ENCODE data around the gene BMPR1A.

Gene BMPR1A

DNA sequence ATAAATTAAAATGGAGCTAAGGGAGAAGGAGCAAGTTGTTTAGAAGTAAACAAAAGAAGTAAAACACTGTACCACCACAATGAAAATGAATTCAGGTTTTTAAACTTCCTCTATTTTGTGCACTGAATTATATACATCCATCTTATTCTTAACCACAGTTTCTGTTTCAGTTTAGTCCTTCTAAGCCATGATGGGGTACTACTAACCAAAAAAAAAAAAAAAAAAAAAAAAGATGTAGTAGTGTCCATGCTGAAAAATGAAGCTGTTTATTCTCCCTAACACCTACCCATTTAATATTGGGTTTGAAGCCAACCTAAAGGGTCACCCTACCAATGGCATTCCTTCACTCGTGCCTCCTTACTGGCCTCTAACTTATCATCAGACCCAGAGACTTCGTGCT is 3.4 kb upstream of the BMPR1A start:
- H3K27me3 ChIP-seq (ENCODE audit: insufficient read depth, low read length): no peaks in the 10 kb centered on the region
- no peak overlapping the region for H3K4me2 ChIP-seq (ENCODE audit: low read length)
- no peak overlapping the region for H2BK5ac ChIP-seq (ENCODE audit: low read depth, low read length, poor library complexity)

DNA sequence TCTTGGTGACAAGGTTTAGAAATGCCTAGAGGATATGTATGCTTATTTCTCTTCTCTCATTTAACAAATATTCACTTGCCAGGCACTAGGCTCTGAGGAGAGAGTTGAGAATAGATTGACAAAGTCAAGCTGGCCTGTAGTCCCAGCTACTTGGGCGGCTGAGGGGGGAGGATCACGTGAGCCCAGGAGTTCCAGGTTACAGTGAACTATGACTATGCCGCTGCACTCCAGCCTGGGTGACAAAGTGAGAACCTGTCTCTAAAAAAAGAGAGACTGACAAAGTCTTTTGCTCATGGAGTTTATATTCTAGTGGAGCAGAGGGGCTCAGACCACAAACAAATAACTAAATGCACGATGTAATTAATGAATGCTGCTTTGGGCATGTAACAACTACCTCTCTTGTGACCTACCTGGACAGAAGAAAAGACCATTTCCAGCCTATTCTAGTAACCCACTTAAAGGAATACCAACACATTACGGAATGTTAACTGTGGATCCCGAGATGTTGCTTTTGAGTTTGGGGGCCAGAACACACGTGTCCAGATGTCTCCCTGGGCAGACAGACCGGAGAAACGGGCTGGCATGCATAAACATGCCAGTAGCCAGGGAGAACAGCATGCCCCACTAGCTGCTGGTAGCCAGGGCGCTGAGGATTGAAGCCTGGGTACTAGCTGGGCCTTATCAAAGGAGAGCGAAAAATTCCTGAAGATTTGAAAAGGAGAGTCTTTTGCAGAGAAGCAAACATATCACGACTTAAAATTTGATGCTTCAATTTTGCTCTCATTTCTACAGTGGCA is 2.6 kb upstream of the BMPR1A start:
- Histone ChIP-seq H3K23ac (ENCODE audit: low read length) (no peak overlapping the region), H3K27ac (ENCODE audit: low read depth, low read length) (no peak overlapping the region), H3K27me3 (ENCODE audit: insufficient read depth, low read length) (no peaks in the 10 kb centered on the region), H3K9ac (ENCODE audit: low read length) (peak overlapping the region; percentile 69), H2BK120ac (ENCODE audit: insufficient read depth, low read length, poor library complexity) (no peak overlapping the region), H3K79me1 (ENCODE audit: low read length) (peaks cover 17% of the 10 kb centered on the region), H3K9me3 (ENCODE audit: insufficient read depth, low read depth, low read length) (peaks cover 2% of the 10 kb centered on the region), H2AK5ac (ENCODE audit: low read length) (no peak overlapping the region), H3K4me3 (ENCODE audit: low read depth, low read length) (no peak overlapping the region), H3K4me2 (ENCODE audit: low read length) (no peak overlapping the region), H3K4me1 (ENCODE audit: control insufficient read depth in 1 of 2, insufficient read depth in 2 of 2, low read length in 2 of 2) (peaks cover 2 to 3% of the 10 kb centered on the region in 2 experiments), H3K14ac (ENCODE audit: low read length) (no peak overlapping the region), H2BK5ac (ENCODE audit: low read depth, low read length, poor library complexity) (no peak overlapping the region), H2BK12ac (ENCODE audit: low read length) (no peak overlapping the region), H4K12ac (ENCODE audit: low read depth, low read length) (no peak overlapping the region), H3K18ac (ENCODE audit: low read length) (no peak overlapping the region), H2AFZ (ENCODE audit: insufficient read depth, low read length, poor library complexity) (no peak overlapping the region), H4K8ac (ENCODE audit: low read depth, low read length) (peak overlapping the region; percentile 15), H4K91ac (ENCODE audit: low read depth, low read length) (no peak overlapping the region), H3K79me2 (ENCODE audit: control insufficient read depth, insufficient read depth, low read length, poor library complexity) (peaks cover 16% of the 10 kb centered on the region), H3K36me3 (ENCODE audit: control insufficient read depth in 1 of 2, insufficient read depth in 2 of 2, low read length in 2 of 2) (no peaks in the 10 kb centered on the region), H3K4ac (ENCODE audit: low read depth, low read length) (peak overlapping the region; percentile 25)
- DNase-seq: no peak
- WGBS (ENCODE audit: extremely low coverage, insufficient coverage, insufficient read length): no CpG with 5 or more reads among the region's 12 CpGs

More for the DNA sequence above, 3.4 kb upstream of the BMPR1A start:
- H3K79me2 ChIP-seq (ENCODE audit: control insufficient read depth, insufficient read depth, low read length, poor library complexity): peaks cover 16% of the 10 kb centered on the region
- H3K9me3 ChIP-seq (ENCODE audit: insufficient read depth, low read depth, low read length): peaks cover 2% of the 10 kb centered on the region
- H4K91ac ChIP-seq (ENCODE audit: low read depth, low read length): no peak overlapping the region
- no peak overlapping the region for H3K14ac ChIP-seq (ENCODE audit: low read length)
- no peak overlapping the region for H3K23ac ChIP-seq (ENCODE audit: low read length)
- no peak overlapping the region for H3K27ac ChIP-seq (ENCODE audit: low read depth, low read length)
- no peak overlapping the region for H3K4me3 ChIP-seq (ENCODE audit: low read depth, low read length)
- peaks cover 17% of the 10 kb centered on the region for H3K79me1 ChIP-seq (ENCODE audit: low read length)
- no peak for DNase-seq
- H3K36me3 ChIP-seq (ENCODE audit: control insufficient read depth in 1 of 2, insufficient read depth in 2 of 2, low read length in 2 of 2): no peaks in the 10 kb centered on the region
- no peak overlapping the region for H2AK5ac ChIP-seq (ENCODE audit: low read length)
- no peak overlapping the region for H2BK12ac ChIP-seq (ENCODE audit: low read length)
- no peak overlapping the region for H2AFZ ChIP-seq (ENCODE audit: insufficient read depth, low read length, poor library complexity)
- H4K12ac ChIP-seq (ENCODE audit: low read depth, low read length): no peak overlapping the region
- peaks cover 2 to 3% of the 10 kb centered on the region in 2 experiments for H3K4me1 ChIP-seq (ENCODE audit: control insufficient read depth in 1 of 2, insufficient read depth in 2 of 2, low read length in 2 of 2)
- H3K4ac ChIP-seq (ENCODE audit: low read depth, low read length): no peak overlapping the region
- H4K8ac ChIP-seq (ENCODE audit: low read depth, low read length): no peak overlapping the region
- WGBS (ENCODE audit: extremely low coverage, insufficient coverage, insufficient read length): no CpG with 5 or more reads among the region's 2 CpGs
- H3K9ac ChIP-seq (ENCODE audit: low read length): no peak overlapping the region
- no peak overlapping the region for H3K18ac ChIP-seq (ENCODE audit: low read length)
- H2BK120ac ChIP-seq (ENCODE audit: insufficient read depth, low read length, poor library complexity): no peak overlapping the region

DNA sequence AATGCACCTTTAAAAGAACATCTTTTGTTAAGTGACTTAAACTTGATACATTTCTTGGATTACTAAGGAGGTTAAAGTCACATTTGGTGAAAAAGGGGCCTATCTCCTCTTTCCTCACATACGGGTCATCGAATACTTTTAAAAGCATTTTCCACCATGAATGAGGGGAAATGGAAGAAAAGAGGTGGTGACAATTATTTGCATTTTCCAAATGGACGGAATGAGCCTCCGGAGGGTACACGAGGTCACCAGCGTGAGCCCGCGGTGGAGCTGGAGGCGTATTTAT is 1.0 kb upstream of the BMPR1A start:
- H2AK5ac ChIP-seq (ENCODE audit: low read length): no peak overlapping the region
- H4K91ac ChIP-seq (ENCODE audit: low read depth, low read length): no peak overlapping the region
- H3K14ac ChIP-seq (ENCODE audit: low read length): no peak overlapping the region
- no peak overlapping the region for H3K23ac ChIP-seq (ENCODE audit: low read length)
- H2AFZ ChIP-seq (ENCODE audit: insufficient read depth, low read length, poor library complexity): no peak overlapping the region
- no peak overlapping the region for H3K4ac ChIP-seq (ENCODE audit: low read depth, low read length)
- DNase-seq: no peak
- H2BK5ac ChIP-seq (ENCODE audit: low read depth, low read length, poor library complexity): peak overlapping the region; percentile 100
- peak overlapping the region; percentile 99 for H4K12ac ChIP-seq (ENCODE audit: low read depth, low read length)
- H3K27me3 ChIP-seq (ENCODE audit: insufficient read depth, low read length): no peaks in the 10 kb centered on the region
- peaks cover 2 to 4% of the 10 kb centered on the region in 2 experiments for H3K4me1 ChIP-seq (ENCODE audit: control insufficient read depth in 1 of 2, insufficient read depth in 2 of 2, low read length in 2 of 2)
- peaks cover 17% of the 10 kb centered on the region for H3K79me1 ChIP-seq (ENCODE audit: low read length)
- H2BK120ac ChIP-seq (ENCODE audit: insufficient read depth, low read length, poor library complexity): no peak overlapping the region
- H3K79me2 ChIP-seq (ENCODE audit: control insufficient read depth, insufficient read depth, low read length, poor library complexity): peaks cover 18% of the 10 kb centered on the region
- WGBS (ENCODE audit: extremely low coverage, insufficient coverage, insufficient read length): no CpG with 5 or more reads among the region's 9 CpGs
- no peaks in the 10 kb centered on the region for H3K36me3 ChIP-seq (ENCODE audit: control insufficient read depth in 1 of 2, insufficient read depth in 2 of 2, low read length in 2 of 2)
- no peak overlapping the region for H3K18ac ChIP-seq (ENCODE audit: low read length)
- peak overlapping the region; percentile 98 for H4K8ac ChIP-seq (ENCODE audit: low read depth, low read length)
- H3K4me3 ChIP-seq (ENCODE audit: low read depth, low read length): peak overlapping the region; percentile 80
- H3K9ac ChIP-seq (ENCODE audit: low read length): peak overlapping the region; percentile 50
- H3K4me2 ChIP-seq (ENCODE audit: low read length): peak overlapping the region; percentile 74
- peaks cover 2% of the 10 kb centered on the region for H3K9me3 ChIP-seq (ENCODE audit: insufficient read depth, low read depth, low read length)
- no peak overlapping the region for H2BK12ac ChIP-seq (ENCODE audit: low read length)
- peak overlapping the region; percentile 93 for H3K27ac ChIP-seq (ENCODE audit: low read depth, low read length)

DNA sequence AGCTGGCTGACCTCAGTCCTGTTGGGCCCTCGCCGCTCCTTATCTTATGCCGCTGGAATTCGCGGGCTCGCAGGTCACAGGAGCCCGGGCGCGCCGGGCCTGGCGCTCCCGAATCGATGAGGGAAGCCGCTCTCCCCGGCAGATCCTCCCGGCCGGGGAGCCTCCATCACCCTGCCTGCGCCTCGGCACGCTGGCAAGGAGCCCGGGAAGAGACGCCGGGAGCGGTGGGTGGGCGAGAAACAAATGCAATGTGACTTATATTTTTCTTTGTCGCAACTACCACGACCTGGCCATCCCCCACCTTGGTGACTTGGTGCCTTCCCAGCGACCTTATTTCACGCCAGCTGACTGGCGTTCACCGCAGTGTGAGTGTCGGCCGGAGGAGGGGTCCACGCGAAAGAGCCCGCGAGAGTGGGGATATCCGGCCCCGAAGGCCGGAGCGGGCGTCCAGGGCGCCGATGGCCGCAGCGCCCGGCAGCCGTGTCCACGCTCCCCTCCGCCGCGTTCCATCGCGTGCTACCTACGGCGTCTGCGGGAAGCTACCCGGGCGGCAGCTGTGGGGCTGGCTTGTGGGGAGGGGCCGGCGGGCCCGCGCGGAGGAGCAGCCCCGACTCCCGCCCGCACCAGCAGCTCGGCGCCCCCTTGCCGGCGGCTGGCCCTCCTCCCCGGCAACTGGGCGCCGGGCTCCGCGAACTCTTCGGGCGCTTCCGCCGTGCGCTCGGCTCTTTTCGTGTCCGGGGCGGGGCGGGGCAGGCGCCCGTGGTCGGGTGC is 494 bp upstream of the BMPR1A start:
- Histone ChIP-seq H3K9ac (ENCODE audit: low read length) (peak overlapping the region; percentile 96), H2AFZ (ENCODE audit: insufficient read depth, low read length, poor library complexity) (peak overlapping the region; percentile 97), H3K27me3 (ENCODE audit: insufficient read depth, low read length) (no peaks in the 10 kb centered on the region), H3K4me3 (ENCODE audit: low read depth, low read length) (peak overlapping the region; percentile 80), H4K8ac (ENCODE audit: low read depth, low read length) (peak overlapping the region; percentile 98), H3K4me1 (ENCODE audit: control insufficient read depth in 1 of 2, insufficient read depth in 2 of 2, low read length in 2 of 2) (peaks cover 2 to 5% of the 10 kb centered on the region in 2 experiments), H3K36me3 (ENCODE audit: control insufficient read depth in 1 of 2, insufficient read depth in 2 of 2, low read length in 2 of 2) (no peaks in the 10 kb centered on the region), H2BK5ac (ENCODE audit: low read depth, low read length, poor library complexity) (peak overlapping the region; percentile 100), H3K18ac (ENCODE audit: low read length) (peak overlapping the region; percentile 96), H3K9me3 (ENCODE audit: insufficient read depth, low read depth, low read length) (peaks cover 2% of the 10 kb centered on the region), H3K79me1 (ENCODE audit: low read length) (peaks cover 17% of the 10 kb centered on the region), H3K14ac (ENCODE audit: low read length) (peak overlapping the region; percentile 99), H3K23ac (ENCODE audit: low read length) (no peak overlapping the region), H2BK120ac (ENCODE audit: insufficient read depth, low read length, poor library complexity) (peak overlapping the region; percentile 100), H3K4me2 (ENCODE audit: low read length) (peak overlapping the region; percentile 74), H4K91ac (ENCODE audit: low read depth, low read length) (peak overlapping the region; percentile 100), H2BK12ac (ENCODE audit: low read length) (peak overlapping the region; percentile 88), H3K27ac (ENCODE audit: low read depth, low read length) (peak overlapping the region; percentile 93), H2AK5ac (ENCODE audit: low read length) (peak overlapping the region; percentile 97), H3K4ac (ENCODE audit: low read depth, low read length) (peak overlapping the region; percentile 99), H4K12ac (ENCODE audit: low read depth, low read length) (peak overlapping the region; percentile 99), H3K79me2 (ENCODE audit: control insufficient read depth, insufficient read depth, low read length, poor library complexity) (peaks cover 20% of the 10 kb centered on the region)
- peak; percentile 90 to 92 for DNase-seq
- WGBS (ENCODE audit: extremely low coverage, insufficient coverage, insufficient read length): no CpG with 5 or more reads among the region's 89 CpGs

All from trophoblast cell (in vitro differentiated cells and primary cell).